ENCODE data around the gene TMEM238L.
A peak's percentile ranks its signal among the peaks of the same experiment; 100 is the strongest.
"Not testable (repeated sequence)": the region's sequence is repeated elsewhere in the genome, so short reads cannot be mapped to it uniquely, and the experiment has no call there.

Gene TMEM238L, protein sequence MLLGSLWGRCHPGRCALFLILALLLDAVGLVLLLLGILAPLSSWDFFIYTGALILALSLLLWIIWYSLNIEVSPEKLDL

DNA sequence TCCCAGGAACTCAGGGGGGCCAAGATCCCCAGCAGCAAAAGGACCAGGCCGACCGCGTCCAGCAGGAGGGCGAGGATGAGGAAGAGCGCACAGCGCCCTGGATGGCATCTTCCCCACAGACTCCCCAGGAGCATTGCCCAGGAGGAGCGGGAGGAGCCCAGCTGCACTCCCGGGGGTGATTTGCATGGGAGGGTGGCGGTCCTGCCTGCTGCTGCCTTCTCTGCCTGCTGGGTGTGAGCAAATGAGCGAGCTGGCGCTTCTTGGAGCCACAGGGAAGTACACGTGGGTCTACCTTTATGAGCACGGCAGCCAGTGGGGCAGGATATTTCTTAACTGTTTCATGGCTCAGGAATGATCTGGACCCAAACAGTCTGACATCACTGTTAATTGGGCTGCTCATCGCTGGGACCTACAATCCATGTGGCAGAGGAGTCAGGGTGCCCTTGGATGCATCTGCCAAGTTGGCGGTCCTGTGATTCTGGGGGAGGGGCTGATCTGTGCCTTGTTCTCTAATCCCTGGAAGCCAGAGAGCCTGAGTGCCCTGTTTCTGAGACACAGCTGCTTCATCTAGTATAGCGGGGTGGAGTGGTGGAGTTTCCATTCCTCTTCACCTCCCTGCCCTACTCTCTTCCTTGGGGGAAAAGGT lies at the start of gene TMEM238L:
TMEM238L (minus strand) TSS at position 270 of the 646 bp plus-strand sequence; CDS start at position 134, 136 bp downstream.
- no peak within 1 kb of the TSS for H3K4me3 ChIP-seq (ENCODE audit: low read depth, low read length)
- TF ChIP-seq, protein P1, sequence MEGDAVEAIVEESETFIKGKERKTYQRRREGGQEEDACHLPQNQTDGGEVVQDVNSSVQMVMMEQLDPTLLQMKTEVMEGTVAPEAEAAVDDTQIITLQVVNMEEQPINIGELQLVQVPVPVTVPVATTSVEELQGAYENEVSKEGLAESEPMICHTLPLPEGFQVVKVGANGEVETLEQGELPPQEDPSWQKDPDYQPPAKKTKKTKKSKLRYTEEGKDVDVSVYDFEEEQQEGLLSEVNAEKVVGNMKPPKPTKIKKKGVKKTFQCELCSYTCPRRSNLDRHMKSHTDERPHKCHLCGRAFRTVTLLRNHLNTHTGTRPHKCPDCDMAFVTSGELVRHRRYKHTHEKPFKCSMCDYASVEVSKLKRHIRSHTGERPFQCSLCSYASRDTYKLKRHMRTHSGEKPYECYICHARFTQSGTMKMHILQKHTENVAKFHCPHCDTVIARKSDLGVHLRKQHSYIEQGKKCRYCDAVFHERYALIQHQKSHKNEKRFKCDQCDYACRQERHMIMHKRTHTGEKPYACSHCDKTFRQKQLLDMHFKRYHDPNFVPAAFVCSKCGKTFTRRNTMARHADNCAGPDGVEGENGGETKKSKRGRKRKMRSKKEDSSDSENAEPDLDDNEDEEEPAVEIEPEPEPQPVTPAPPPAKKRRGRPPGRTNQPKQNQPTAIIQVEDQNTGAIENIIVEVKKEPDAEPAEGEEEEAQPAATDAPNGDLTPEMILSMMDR (IDR thresholded peaks at IDR 0.05; ENCODE audit: insufficient read depth, low read length, missing control alignments) = no peak
- CTCF ChIA-PET = no interaction called here
- POLR2A ChIA-PET = no interaction called here
- no peak for DNase-seq (ENCODE audit: low read depth, low spot score)

GRCh38 chr17:10846636-10847035 lies 42.7 kb upstream of the TMEM238L start:
- CTCF ChIA-PET = interaction anchor here (0.8 to 7.7 kb wide), 4 partner anchors 111 to 232 kb away, joined by 3 to 128 read pairs (median 84); no protein-coding TSS in a partner anchor

GRCh38 chr17:10845388-10845751 lies 41.5 kb upstream of the TMEM238L start:
- ChIA-PET POLR2A (no interaction called here), CTCF (interaction anchor here (0.9 to 7.7 kb wide), 19 partner anchors 11 to 1141 kb away, joined by 3 to 128 read pairs (median 6); no protein-coding TSS in a partner anchor)
- no peak for DNase-seq (ENCODE audit: low read depth, low spot score)
- no peak overlapping the region for H3K4me3 ChIP-seq (ENCODE audit: low read depth, low read length)
- TF ChIP-seq, protein P1 (IDR thresholded peaks at IDR 0.05; ENCODE audit: insufficient read depth, low read length, missing control alignments) = no peak

More at GRCh38 chr17:10846636-10847035, 42.7 kb upstream of the TMEM238L start:
- DNase-seq (ENCODE audit: low read depth, low spot score); POLR2A ChIA-PET; H3K4me3 ChIP-seq (ENCODE audit: low read depth, low read length): not testable (repeated sequence)

- TF ChIP-seq, protein P1 (IDR thresholded peaks at IDR 0.05; ENCODE audit: insufficient read depth, low read length, missing control alignments) = peak; percentile 89
- CTCF ChIA-PET = interaction anchor here (0.6 to 7.7 kb wide), 26 partner anchors 10 to 1141 kb away, joined by 3 to 128 read pairs (median 5); no protein-coding TSS in a partner anchor
- DNase-seq (ENCODE audit: low read depth, low spot score) = peak; percentile 7
- H3K4me3 ChIP-seq (ENCODE audit: low read depth, low read length) = peak overlapping the region; percentile 54
- POLR2A ChIA-PET = no interaction called here
These were observed 40.9 kb upstream of the TMEM238L start for GRCh38 chr17:10844621-10845387.

DNA sequence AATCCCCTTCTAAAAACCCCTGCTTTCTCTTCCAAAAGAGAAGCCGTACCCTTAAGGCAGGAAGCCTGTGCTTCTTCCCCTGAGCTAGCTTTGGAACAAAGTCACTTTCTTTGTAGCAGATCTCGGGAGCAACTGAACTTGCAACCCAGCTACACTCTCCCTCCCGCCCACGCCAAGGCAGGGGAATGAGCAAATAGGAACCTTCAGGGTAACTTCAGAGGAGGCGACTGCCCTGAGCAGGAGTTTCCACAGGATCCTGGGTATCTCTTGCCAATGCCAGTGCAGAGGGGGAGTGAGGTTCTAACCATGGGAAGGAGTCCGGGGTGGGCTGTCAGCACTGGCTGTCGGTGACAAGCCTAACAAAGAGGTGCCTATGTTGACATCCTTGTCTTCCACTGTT lies 39.9 kb upstream of the TMEM238L start:
- TF ChIP-seq, protein P1 (IDR thresholded peaks at IDR 0.05; ENCODE audit: insufficient read depth, low read length, missing control alignments) = no peak
- CTCF ChIA-PET = interaction anchor here (0.7 to 7.7 kb wide), 13 partner anchors 9 to 1142 kb away, joined by 3 to 128 read pairs (median 7); no protein-coding TSS in a partner anchor
- DNase-seq (ENCODE audit: low read depth, low spot score) = no peak
- no peak overlapping the region for H3K4me3 ChIP-seq (ENCODE audit: low read depth, low read length)
- POLR2A ChIA-PET = no interaction called here

DNA sequence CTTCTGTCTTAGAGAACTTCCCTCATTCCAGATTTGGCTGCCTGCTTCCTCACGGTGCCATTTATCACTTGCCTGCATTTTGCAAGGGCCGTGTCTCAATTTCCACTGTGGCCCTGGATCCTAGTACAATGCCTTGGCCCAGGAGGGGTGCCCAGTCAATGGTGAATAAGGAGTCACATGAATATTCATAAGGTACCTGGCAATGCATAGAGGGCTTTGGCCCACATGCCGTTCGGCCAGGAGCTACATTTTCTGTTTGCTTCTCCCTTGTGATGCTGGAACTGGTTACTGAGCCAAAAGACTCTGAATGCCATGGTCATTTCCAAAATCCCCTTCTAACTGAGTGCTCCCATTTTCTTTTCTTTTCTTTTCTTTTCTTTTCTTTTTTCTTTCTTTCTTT lies 38.8 kb upstream of the TMEM238L start:
- TF ChIP-seq, protein P1 (IDR thresholded peaks at IDR 0.05; ENCODE audit: insufficient read depth, low read length, missing control alignments) = no peak
- POLR2A ChIA-PET = no interaction called here
- no peak overlapping the region for H3K4me3 ChIP-seq (ENCODE audit: low read depth, low read length)
- no peak for DNase-seq (ENCODE audit: low read depth, low spot score)
- CTCF ChIA-PET = interaction anchor here (1.0 to 7.7 kb wide), 3 partner anchors 107 to 226 kb away, joined by 3 to 128 read pairs (median 113); no protein-coding TSS in a partner anchor
